ENCODE measurements around the gene INSRR.

GRCh38 chr1:156823210-156823790 is 35.6 kb downstream of the INSRR start:
- TF ChIP-seq CTCF (IDR thresholded peaks at IDR 0.05) (no peak), POLR2AphosphoS5 (IDR thresholded peaks at IDR 0.05) (no peak)
